ENCODE measurements around the gene EHMT2. TPM values are rescaled to one million over a fixed set of nuclear protein-coding genes. Genes with fewer than 3 reads are reported as not detected.
A peak's percentile ranks its signal among the peaks of the same experiment; 100 is the strongest.

The EHMT2 gene
- total and polyA plus RNA-seq, 2 of the 13 experiments (the other 11 are each of a cell fraction or from before 2014, with no cell fraction given): 55.2 to 69.2 TPM

DNA sequence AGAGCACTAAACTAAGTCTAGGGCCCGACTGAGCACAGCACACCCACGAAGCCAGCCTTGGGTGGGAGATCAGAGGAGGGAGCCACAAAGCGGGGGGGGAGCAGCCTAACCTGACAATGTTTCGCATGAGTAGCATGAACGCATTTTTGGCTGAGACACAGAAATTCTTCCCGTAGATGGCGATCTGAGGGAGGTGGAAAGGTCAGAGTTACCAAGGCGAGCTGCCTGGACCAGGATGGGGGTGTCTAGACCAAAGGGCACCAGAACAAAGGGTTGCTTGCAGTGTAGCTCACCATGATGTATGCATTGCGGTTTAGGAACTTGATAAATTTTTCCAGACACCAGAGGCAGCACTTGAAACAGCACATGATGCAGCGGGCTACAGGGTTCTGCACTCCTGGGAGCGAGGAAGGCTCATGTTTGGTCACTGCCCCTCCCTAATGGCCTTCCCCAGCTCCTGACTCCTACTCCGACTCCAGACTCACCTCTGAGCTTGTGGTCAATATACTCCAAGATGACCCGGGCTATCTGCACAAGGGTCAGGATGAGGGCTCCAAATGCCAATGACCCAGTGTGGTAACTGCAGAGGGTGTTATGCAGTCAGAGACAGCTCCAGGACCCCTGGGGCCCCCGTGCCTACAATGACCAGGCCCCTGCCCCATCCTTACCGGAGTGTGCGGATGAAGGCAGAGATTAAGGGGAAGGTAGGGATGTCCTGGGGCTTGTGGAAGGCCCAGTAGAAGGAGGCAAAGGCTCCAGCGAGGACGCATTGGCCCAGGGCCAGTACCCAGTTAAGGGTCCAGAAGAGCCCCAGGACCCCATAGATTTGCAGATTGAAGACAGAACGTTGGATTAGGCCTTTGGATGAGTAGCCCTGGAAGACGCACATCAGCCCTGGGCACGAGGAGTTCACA lies 32.0 kb downstream of the EHMT2 start (continued):
- no peak for TF ChIP-seq NFE2 (CRISPR knock-in tag; IDR thresholded peaks at IDR 0.05)
- peak; percentile 38; the same call in 1 of the 2 replicates for TF ChIP-seq NR0B2 (CRISPR knock-in tag; IDR thresholded peaks at IDR 0.05)
- 0 out of 2 replicates have a peak, but pooled peaks have one; percentile 8 for TF ChIP-seq ZNF567 (CRISPR knock-in tag; IDR thresholded peaks at IDR 0.05; ENCODE audit: borderline replicate concordance)
- TF ChIP-seq, protein P1, sequence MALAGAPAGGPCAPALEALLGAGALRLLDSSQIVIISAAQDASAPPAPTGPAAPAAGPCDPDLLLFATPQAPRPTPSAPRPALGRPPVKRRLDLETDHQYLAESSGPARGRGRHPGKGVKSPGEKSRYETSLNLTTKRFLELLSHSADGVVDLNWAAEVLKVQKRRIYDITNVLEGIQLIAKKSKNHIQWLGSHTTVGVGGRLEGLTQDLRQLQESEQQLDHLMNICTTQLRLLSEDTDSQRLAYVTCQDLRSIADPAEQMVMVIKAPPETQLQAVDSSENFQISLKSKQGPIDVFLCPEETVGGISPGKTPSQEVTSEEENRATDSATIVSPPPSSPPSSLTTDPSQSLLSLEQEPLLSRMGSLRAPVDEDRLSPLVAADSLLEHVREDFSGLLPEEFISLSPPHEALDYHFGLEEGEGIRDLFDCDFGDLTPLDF (CRISPR knock-in tag; IDR thresholded peaks at IDR 0.05): no peak
- TF ChIP-seq AHR (CRISPR knock-in tag; IDR thresholded peaks at IDR 0.05): no peak
- TF ChIP-seq ZNF597 (CRISPR knock-in tag; IDR thresholded peaks at IDR 0.05): no peak
- TF ChIP-seq ZNF460 (CRISPR knock-in tag; IDR thresholded peaks at IDR 0.05; ENCODE audit: borderline replicate concordance): no peak; the same call in 1 of the 2 replicates
- TF ChIP-seq ZNF747 (CRISPR knock-in tag; IDR thresholded peaks at IDR 0.05; ENCODE audit: borderline replicate concordance): peak; percentile 72; the same call in 1 of the 2 replicates
- TF ChIP-seq HNRNPL (IDR thresholded peaks at IDR 0.05; ENCODE audit: low read depth, low read length): no peak
- no peak for TF ChIP-seq GTF2F1 (IDR thresholded peaks at IDR 0.05; ENCODE audit: low read length)
- peak; percentile 48; the same call in 1 of the 2 replicates for TF ChIP-seq PHF8 (CRISPR knock-in tag; IDR thresholded peaks at IDR 0.05)
- TF ChIP-seq ZFP82 (CRISPR knock-in tag; IDR thresholded peaks at IDR 0.05; ENCODE audit: borderline replicate concordance): no peak
- no peak for TF ChIP-seq MLLT10 (CRISPR knock-in tag; IDR thresholded peaks at IDR 0.05)
- TF ChIP-seq KDM2A (CRISPR knock-in tag; IDR thresholded peaks at IDR 0.05; ENCODE audit: borderline replicate concordance, low read depth): peak; percentile 67
- no peak for TF ChIP-seq ZNF282 (IDR thresholded peaks at IDR 0.05; ENCODE audit: partially characterized antibody)
- TF ChIP-seq DR1 (CRISPR knock-in tag; IDR thresholded peaks at IDR 0.05): peak; percentile 13; the same call in 1 of the 2 replicates
- no peak for TF ChIP-seq FOSL1 (CRISPR knock-in tag; IDR thresholded peaks at IDR 0.05; ENCODE audit: borderline replicate concordance)
- peak; percentile 65; the same call in 1 of the 2 replicates for TF ChIP-seq PITX1 (CRISPR knock-in tag; IDR thresholded peaks at IDR 0.05)
- no peak for TF ChIP-seq GABPA (IDR thresholded peaks at IDR 0.05; ENCODE audit: low read depth, low read length)
- TF ChIP-seq GABPA (CRISPR knock-in tag; IDR thresholded peaks at IDR 0.05; ENCODE audit: low read depth): no peak
- no peak for TF ChIP-seq CCAR2 (optimal IDR thresholded peaks at IDR 0.05; ENCODE audit: low read depth, low read length)
- TF ChIP-seq YEATS4 (CRISPR knock-in tag; IDR thresholded peaks at IDR 0.05; ENCODE audit: borderline replicate concordance): peak; percentile 92
- peak; percentile 66 for TF ChIP-seq ZFY (CRISPR knock-in tag; IDR thresholded peaks at IDR 0.05)
- TF ChIP-seq ZNF547 (CRISPR knock-in tag; IDR thresholded peaks at IDR 0.05): peak; percentile 64
- TF ChIP-seq ZNF550 (CRISPR knock-in tag; IDR thresholded peaks at IDR 0.05; ENCODE audit: borderline replicate concordance): no peak; the same call in 1 of the 2 replicates
- peak; percentile 74 for TF ChIP-seq POLR2G (IDR thresholded peaks at IDR 0.05; ENCODE audit: low read depth, low read length)
- peak; percentile 55 for TF ChIP-seq GATAD1 (CRISPR knock-in tag; IDR thresholded peaks at IDR 0.05)
- TF ChIP-seq SATB2 (CRISPR knock-in tag; IDR thresholded peaks at IDR 0.05): no peak
- no peak for TF ChIP-seq ZSCAN20 (CRISPR knock-in tag; IDR thresholded peaks at IDR 0.05; ENCODE audit: borderline replicate concordance)
- TF ChIP-seq FOXC1 (CRISPR knock-in tag; IDR thresholded peaks at IDR 0.05; ENCODE audit: borderline replicate concordance): peak; percentile 34; the same call in 1 of the 2 replicates

Measured in HepG2 (cell line).